Testis (tissue), 3 donors: ENCODE data around the gene FXYD7. TPM values are rescaled to one million over a fixed set of nuclear protein-coding genes. Genes with fewer than 3 reads are reported as not detected.
A peak's percentile ranks its signal among the peaks of the same experiment; 100 is the strongest.

Experiments
- DNase-seq: peaks from one replicate; pipeline ENCODE4 v3.0.0-alpha.2; 2019
- H3K27ac ChIP-seq, 2 donors: fragments of 200-600 bp; sonication (generic); one replicate each; pipeline ENCODE4 v1.5.1; 2019
- H3K27me3 ChIP-seq: fragments of 200-600 bp; sonication (generic); one replicate; pipeline ENCODE4 v1.5.1; 2019
- H3K36me3 ChIP-seq: fragments of 200-600 bp; sonication (generic); one replicate; pipeline ENCODE4 v1.5.1; 2017; ENCODE audit warnings: low read depth; ENCODE audit errors: missing control alignments
- H3K4me1 ChIP-seq: fragments of 200-600 bp; sonication (generic); one replicate; pipeline ENCODE4 v1.5.1; 2019
- H3K4me3 ChIP-seq, 2 donors: fragments of 200-600 bp; sonication (generic); one replicate each; pipeline ENCODE4 v1.5.1; 2017 to 2019
- H3K9me3 ChIP-seq: fragments of 200-600 bp; sonication (generic); one replicate; pipeline ENCODE4 v1.5.1; 2017
- POLR2A ChIP-seq: fragments of 450-650 bp; IDR thresholded peaks from one replicate; pipeline ENCODE4 v1.6.1; 2017; ENCODE audit warnings: antibody characterized with exemption, mild to moderate bottlenecking, moderate library complexity
- WGBS, 2 donors: methylation state at CpG; one replicate each; pipeline ENCODE4 v1.1.5; 2018; 5-methylcytosine and 5-hydroxymethylcytosine counted together
- intact Hi-C: fragments of 100-400 bp; cut with DNase I; formaldehyde crosslinking; loops from one replicate; pipeline ENCODE4 v1.15.1; 2023; ENCODE audit warnings: low total_unique reads
- polyA plus RNA-seq: library from polyadenylated mRNA; stranded (reverse); fragments of 350-450 nt; fragmentation: Illumina TruSeq; extraction: RNeasy Lipid Tissue Mini Kit (QIAGEN cat#74804); gene quantifications from one replicate; pipeline ENCODE4 v1.2.3, GENCODE V29; 2014; ENCODE audit warnings: low read depth, low replicate concordance; ENCODE audit not compliant: insufficient read depth
- total RNA-seq, 2 donors: library from RNA; depleted of rRNA; stranded (reverse); fragments of >200 nt; gene quantifications; one replicate each; pipeline ENCODE4 v1.2.3, GENCODE V29; 2016
- TF ChIP-seq, protein P1 (sequence below), 3 experiments: fragments of 450-650 bp in 2 of 3; fragments of 200-600 bp in 1 of 3; sonication (generic) in 1 of 3; IDR thresholded peaks; one replicate each; pipeline ENCODE4 v1.5.1; 2016 to 2019; ENCODE audit warnings: antibody characterized with exemption in 3 of 3, mild to moderate bottlenecking in 2 of 3, moderate library complexity in 1 of 3

The FXYD7 gene
- total and polyA plus RNA-seq, 3 donors from 2014 or later: 1.2 to 2.1 TPM; not detected in 1

DNA sequence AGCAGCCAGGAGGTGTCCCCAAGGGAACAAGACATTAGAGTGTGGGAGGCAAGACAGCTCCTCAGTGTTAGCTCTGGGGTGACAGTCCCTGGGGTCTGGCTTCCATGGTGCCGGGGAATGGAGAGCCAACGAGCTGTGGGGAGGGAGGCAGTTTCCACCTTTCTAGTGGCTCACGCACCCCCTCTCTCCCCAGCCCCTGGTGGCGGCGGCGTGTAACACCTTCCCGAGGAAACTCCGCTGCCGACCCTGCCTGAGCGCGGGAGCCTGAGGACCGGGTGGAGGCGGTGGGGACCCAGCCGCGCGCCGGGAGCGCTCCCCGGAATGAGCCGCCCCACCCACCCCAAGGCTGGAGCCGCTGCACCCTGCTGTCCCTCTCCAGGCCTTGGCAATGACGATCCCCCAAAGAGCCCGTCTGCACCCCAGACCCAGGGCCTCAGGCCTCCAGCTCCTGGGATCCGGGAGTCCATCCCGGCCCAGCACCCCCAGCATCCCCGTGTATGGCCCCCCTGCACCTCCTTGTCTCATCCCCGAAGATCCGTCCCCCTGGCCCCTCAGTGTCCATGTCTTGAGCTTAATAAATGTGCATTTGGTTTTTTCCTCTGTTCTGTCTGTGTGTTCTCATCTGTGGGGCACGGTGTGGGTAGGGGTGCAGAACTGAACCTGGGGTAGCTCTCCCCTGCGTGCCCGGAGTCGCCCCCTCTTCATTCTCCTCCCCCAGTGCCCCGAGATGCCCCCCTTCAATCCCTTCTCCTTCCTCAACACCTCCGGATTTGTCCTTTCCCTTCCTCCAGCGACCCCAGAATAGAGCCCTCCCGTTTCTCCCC is 10.9 kb downstream of the FXYD7 start:
- no peak for TF ChIP-seq POLR2A
- TF ChIP-seq, protein P1, sequence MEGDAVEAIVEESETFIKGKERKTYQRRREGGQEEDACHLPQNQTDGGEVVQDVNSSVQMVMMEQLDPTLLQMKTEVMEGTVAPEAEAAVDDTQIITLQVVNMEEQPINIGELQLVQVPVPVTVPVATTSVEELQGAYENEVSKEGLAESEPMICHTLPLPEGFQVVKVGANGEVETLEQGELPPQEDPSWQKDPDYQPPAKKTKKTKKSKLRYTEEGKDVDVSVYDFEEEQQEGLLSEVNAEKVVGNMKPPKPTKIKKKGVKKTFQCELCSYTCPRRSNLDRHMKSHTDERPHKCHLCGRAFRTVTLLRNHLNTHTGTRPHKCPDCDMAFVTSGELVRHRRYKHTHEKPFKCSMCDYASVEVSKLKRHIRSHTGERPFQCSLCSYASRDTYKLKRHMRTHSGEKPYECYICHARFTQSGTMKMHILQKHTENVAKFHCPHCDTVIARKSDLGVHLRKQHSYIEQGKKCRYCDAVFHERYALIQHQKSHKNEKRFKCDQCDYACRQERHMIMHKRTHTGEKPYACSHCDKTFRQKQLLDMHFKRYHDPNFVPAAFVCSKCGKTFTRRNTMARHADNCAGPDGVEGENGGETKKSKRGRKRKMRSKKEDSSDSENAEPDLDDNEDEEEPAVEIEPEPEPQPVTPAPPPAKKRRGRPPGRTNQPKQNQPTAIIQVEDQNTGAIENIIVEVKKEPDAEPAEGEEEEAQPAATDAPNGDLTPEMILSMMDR (IDR thresholded peaks at IDR 0.05): peak in 2 of 3 experiments; percentile 25 to 44
- Histone ChIP-seq H3K9me3 (no peaks in the 10 kb centered on the region), H3K4me1 (peaks cover 9% of the 10 kb centered on the region), H3K27me3 (no peaks in the 10 kb centered on the region), H3K4me3 (peak overlapping the region; percentile 46 to 48), H3K27ac (no peak overlapping the region), H3K36me3 (no peaks in the 10 kb centered on the region)
- WGBS, 2 donors: 0 to 2% methylated on average over 16 to 27 of the region's 36 CpGs
- DNase-seq: no peak
- intact Hi-C loops: no loop called here

DNA sequence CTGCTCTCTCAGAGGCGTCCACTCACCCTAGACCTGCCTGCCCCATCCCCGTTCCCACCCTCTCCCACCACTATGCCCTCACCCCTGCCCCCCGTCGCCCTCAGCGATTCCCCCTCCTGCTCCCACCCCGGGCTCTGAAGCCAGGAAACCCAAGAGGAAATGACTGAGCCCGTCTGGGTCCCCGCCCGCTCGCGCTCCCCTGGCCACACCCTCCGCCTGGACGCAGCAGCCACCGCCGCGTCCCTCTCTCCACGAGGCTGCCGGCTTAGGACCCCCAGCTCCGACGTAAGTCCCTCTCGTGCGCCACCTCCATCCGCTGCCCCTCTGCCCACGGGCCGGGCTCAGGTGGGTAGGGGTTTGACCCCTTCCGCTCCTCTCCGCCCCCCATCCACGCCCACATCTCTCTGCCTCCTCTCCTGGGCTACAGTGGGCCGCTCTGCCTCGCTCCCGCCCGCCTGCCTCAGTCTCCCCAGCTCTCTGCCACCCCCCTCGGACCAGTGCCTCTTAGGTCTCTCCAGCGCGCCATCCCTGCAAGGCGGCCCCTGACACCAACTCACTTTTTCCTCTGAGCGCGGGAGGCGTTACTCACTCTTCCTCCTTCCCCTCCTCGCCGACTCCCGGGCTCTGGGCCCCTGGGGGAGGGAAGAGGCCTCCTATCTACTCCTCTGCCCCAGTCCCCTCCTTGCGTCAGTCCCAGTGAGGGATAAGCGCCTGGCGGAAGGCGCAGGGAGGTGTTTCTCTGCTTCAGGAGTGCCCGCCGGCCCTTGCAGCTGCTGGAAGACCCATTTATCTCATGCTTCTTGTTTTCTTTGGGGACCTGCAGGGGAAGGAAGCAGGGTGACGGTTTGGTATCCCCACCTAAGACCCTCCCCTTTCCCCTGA is 11.7 kb downstream of the FXYD7 start, which contains the start of gene FXYD5:
FXYD5 (plus strand) TSS at position 211 of the 882 bp plus-strand sequence. CDS start 816 bp downstream, outside the sequence.
- Histone ChIP-seq H3K27me3 (no peaks in the 10 kb centered on the region), H3K36me3 (no peaks in the 10 kb centered on the region), H3K4me1 (peaks cover 9% of the 10 kb centered on the region), H3K4me3 (peak within 1 kb of the TSS; percentile 46 to 48), H3K27ac (no peak within 1 kb of the TSS), H3K9me3 (no peaks in the 10 kb centered on the region)
- intact Hi-C loops: no loop called here
- DNase-seq: no peak
- TF ChIP-seq, protein P1 (IDR thresholded peaks at IDR 0.05): no peak
- no peak for TF ChIP-seq POLR2A
- WGBS, 2 donors: 1 to 3% methylated on average over 45 to 49 of the region's 49 CpGs

DNA sequence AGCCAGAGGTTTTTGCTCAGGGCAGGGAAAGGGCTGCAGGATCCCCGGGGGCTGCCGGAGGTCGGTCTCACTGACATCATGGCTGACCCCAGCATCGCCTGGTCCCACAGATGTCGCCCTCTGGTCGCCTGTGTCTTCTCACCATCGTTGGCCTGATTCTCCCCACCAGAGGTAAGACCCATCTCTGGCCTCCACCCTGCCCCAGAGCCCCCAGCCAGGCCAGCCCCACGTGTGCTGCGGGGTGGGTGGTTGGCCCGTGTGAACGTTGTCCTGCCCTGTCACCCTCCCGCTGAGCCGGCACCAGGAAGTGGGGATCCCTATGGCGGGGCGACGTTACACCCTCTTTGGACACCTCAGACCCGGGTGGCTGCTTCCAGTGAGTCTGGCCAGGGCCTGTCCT is 12.4 kb downstream of the FXYD7 start:
- no peak overlapping the region for H3K27ac ChIP-seq
- WGBS, 2 donors: 18 to 37% methylated on average over 10 to 17 of the region's 17 CpGs
- intact Hi-C loops: no loop called here

DNA sequence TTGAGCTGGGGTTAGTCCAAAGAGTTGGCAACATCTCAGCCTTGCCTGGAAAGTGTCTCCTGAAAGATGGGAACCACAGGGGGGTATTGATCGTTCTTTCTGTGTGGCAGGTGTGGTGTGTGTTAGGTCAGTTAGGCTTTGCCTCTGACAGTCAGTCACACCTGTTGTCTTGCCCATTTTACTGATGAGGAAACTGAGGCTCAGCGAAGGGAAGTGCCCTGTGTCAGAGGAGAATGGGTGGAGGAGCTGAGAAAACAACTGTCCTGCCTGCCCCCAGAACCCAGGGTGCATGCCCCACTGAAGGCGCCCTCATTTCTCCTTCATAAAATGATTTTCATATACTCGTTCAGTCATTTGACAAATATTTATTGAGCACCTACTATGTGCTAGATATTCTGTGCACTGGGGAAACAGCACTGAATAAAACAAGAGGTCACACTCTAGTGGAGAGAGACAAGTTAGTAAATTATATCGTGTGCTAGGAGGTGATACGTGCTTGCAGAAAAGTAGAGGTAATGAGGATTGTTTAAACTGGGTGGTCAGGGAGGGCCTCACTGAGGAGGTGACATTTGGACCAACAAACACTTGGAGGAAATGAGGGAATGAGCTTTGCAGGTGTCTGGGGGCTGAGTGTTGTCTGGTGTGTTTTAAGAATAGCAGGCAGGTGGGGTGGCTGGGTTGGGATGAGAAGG is 13.1 kb downstream of the FXYD7 start:
- Histone ChIP-seq H3K27ac (no peak overlapping the region), H3K4me3 (no peak overlapping the region)
- TF ChIP-seq POLR2A: no peak
- TF ChIP-seq, protein P1 (IDR thresholded peaks at IDR 0.05): no peak

More for the DNA sequence above, 12.4 kb downstream of the FXYD7 start:
- no peaks in the 10 kb centered on the region for H3K9me3 ChIP-seq
- H3K4me3 ChIP-seq: peak overlapping the region; percentile 46 to 48
- H3K27me3 ChIP-seq: no peaks in the 10 kb centered on the region
- peaks cover 9% of the 10 kb centered on the region for H3K4me1 ChIP-seq
- H3K36me3 ChIP-seq: no peaks in the 10 kb centered on the region
- DNase-seq: no peak
- TF ChIP-seq, protein P1 (IDR thresholded peaks at IDR 0.05): no peak
- TF ChIP-seq POLR2A: no peak

More for the DNA sequence above, 13.1 kb downstream of the FXYD7 start:
- no peaks in the 10 kb centered on the region for H3K36me3 ChIP-seq
- no peaks in the 10 kb centered on the region for H3K9me3 ChIP-seq
- H3K27me3 ChIP-seq: no peaks in the 10 kb centered on the region
- peaks cover 9% of the 10 kb centered on the region for H3K4me1 ChIP-seq
- no peak for DNase-seq
- intact Hi-C loops: no loop called here
- WGBS, 2 donors: 88 to 93% methylated on average over 6 of the region's 6 CpGs
